CD4-positive, alpha-beta T cell treated with Interleukin-6 for 4 hours (primary cell): ENCODE results near the gene ZNF541.

Experiments used
- DNase-seq: peaks from one replicate; pipeline ENCODE4 v3.0.0-alpha.2; 2020; ENCODE audit warnings: mixed read lengths

ZNF541 gene

GRCh38 chr19:47544476-47544875 lies 28.5 kb downstream of the ZNF541 start:
- DNase-seq: no peak

DNA sequence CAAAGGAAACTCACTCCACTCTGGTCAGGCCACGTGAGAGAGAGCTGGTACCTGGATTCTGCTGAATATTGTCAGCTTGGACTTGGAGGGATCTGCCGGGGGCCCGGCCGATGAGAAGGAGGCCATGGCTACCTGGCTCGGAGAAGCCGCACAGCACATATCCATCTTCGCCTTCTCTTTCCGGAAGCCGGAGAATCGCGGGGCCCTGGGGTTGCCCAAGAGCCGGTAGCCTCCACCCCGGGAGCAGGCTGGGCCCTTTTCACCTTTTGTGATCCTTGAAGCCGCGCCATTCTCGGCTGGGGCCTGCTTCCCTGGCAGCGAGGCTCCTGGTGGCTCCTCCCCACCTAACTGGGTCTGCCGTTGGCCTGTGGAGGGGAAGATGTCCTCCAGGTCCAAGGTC lies 28.9 kb downstream of the ZNF541 start:
- DNase-seq: no peak

- DNase-seq: no peak
Observed at GRCh38 chr19:47542030-47542475, 30.9 kb downstream of the ZNF541 start.

- DNase-seq: peak; percentile 27
Observed at GRCh38 chr19:47541518-47541917, 31.4 kb downstream of the ZNF541 start.

DNA sequence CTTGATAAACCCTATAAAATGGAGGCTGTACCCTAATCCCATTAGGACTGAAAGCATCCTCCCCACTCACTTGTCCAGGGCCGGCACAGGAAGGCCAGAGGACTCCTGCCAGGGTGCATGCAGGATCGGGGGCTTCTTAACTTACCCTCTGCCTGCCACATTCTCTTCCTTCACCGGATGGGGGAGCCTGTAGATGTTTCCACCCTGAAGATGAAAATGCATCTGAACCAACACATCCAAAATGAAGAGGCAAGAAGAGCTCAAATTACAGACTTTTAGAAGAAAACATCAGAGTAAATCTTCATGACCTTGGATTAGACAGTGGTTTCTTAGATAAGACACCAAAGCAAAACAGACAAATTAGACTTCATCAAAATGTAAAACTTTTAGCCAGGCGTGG lies 32.2 kb downstream of the ZNF541 start:
- DNase-seq: peak; percentile 14

GRCh38 chr19:47539747-47540311 lies 33.1 kb downstream of the ZNF541 start:
- no peak for DNase-seq

DNA sequence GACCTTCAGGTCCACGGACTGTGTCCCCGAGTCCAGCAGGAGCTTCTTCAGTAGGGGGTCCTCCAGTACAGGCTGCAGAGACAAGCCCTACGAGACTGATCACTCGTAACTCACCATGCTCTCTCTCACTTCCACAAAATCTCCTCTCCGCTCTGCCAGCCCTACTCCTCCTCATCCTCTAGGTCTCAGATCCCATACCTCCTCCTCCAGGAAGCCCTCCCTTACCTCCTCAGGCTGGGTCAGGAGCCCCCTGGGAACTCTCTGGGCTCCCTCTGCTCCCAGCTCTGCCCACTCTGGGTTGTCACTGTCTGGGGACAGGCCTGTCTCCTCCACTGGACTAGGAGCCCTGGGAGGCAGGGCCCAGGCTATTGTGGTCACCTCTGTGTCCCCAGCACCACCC lies 34.1 kb downstream of the ZNF541 start:
- no peak for DNase-seq

GRCh38 chr19:47537493-47537892 lies 35.5 kb downstream of the ZNF541 start:
- DNase-seq: no peak

- no peak for DNase-seq
Observed at GRCh38 chr19:47534628-47535027, 38.3 kb downstream of the ZNF541 start.

DNA sequence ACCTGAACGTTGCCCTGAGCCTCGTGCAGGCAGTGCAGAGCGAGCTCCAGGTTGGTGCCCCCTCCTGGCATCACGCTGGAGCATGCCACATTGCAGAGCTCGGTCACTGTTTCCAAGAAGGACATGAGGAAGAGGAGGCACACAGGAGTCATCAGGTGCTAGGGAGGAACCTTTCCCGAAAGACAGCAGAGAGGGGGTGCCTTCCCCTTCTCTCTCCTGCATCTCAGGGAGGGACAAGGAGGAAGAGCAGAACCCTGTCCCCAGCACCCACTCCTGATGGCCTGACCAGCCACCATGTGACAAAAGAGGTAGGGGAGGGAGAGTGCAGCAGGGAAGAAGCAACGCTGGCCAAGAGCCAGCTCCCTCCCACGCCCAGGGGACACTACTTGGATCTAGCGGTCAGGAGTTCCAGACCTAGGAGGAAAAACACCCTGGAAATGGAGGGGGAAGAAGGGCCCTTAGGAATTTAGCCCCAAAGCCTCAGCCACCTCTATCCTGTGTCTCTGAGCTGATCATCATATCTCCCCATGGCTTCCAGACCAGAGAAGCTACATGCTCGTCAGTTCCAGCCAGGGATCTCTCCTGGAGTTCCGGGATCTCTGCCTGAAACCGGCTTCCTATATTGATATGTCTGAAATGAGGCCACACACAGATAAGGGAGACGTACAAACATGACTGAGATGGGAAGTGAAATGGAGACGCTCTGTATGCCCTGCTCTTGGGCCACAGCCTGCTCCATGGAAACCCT lies 41.1 kb downstream of the ZNF541 start:
- no peak for DNase-seq

DNA sequence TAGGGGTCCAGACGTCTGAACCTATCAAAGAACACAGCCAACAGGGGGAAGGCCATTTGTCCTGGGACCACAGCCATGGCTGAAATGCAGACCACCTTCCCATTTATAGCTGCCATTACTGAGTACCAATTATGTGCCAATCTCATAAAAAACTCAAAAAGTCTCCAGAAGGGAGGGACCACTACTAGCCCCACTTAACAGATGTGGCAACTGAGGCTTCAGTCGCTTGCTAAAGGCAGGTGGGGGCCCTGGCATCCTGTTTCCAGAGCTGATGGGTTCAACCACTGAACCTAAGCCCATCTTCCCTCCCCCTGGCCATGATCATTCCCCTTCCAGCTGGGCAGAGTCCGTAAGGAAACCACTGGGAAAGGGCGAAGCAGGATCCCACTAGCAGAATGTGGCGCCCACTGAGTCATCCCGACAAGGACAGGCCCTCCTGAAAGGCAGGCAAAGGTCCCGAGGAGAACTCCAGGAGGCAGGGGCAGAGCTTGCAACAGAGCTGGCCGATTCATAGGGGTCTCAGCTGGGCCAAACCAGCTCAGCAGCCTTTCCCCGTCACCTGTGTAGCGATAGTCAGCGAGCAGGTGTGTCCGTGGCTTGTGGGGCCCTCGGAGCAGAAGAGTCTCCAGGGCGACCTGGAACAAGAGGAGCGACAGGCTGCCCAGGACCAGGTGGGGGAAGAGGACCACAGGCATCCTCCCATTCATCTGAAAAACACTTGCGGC lies 43.8 kb downstream of the ZNF541 start:
- no peak for DNase-seq

GRCh38 chr19:47526798-47527197 lies 46.1 kb downstream of the ZNF541 start:
- DNase-seq: no peak

DNA sequence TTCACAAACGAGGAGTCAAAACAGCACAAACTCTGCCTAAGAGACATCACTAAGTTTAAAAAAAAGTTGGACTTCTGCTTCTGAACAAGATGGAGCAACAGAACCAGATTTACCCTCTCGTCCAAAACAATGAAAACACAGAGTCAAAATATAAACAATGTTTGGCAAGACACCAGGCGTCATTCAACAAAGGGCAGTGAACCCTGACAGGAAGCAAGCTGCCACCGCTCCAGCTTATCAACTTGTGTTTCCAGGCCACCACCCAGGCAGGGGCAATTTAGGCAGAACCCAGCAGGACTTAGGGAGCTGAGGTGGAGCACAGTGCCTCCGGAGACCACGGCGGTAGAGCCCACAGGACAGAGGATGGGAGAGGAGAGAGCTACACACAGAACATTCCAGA lies 49.5 kb downstream of the ZNF541 start:
- no peak for DNase-seq
